ENCODE measurements around the gene TEX54. TPM values are rescaled to one million over a fixed set of nuclear protein-coding genes. Genes with fewer than 3 reads are reported as not detected.

TEX54 gene
- total RNA-seq, 1 donor from 2014 or later: not detected

DNA sequence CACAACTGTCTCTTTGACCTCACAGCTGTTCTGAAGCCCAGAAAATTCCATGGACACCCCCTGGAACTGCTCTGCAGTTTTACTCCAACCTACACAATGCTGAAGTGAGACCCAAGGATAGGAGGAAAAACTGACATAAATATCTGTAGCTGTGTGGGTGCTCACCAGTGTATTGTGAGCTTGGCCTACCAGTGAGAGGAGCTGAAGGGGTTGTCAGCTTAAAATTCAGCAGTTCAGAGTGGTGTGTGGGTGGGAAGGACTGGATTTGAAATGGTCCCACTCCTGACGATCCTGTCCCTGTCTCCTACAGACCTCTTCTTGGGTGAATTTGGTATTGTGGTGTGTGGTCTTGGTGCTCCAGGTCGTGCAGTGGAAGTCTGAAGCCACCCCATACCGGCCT lies 43.1 kb downstream of the TEX54 start:
- Histone ChIP-seq H3K36me3 (ENCODE audit: control insufficient read depth in 3 of 3, insufficient read depth in 3 of 3, low read length in 3 of 3) (peaks cover 31 to 38% (median 34%) of the 10 kb centered on the region in 3 donors), H3K9ac (ENCODE audit: low read depth in 1 of 3, low read length in 3 of 3) (no peak overlapping the region), H3K4me3 (ENCODE audit: low read length in 3 of 3) (no peak overlapping the region), H3K4me1 (ENCODE audit: control insufficient read depth in 3 of 3, insufficient read depth in 3 of 3, low read length in 3 of 3) (peaks cover 38 to 64% (median 44%) of the 10 kb centered on the region in 3 donors), H3K27ac (ENCODE audit: low read depth, low read length) (no peak overlapping the region), H3K9me3 (ENCODE audit: control insufficient read depth in 3 of 3, low read length in 3 of 3) (no peaks in the 10 kb centered on the region), H3K27me3 (ENCODE audit: control insufficient read depth in 3 of 3, insufficient read depth in 3 of 3, low read length in 3 of 3) (no peaks in the 10 kb centered on the region)

DNA sequence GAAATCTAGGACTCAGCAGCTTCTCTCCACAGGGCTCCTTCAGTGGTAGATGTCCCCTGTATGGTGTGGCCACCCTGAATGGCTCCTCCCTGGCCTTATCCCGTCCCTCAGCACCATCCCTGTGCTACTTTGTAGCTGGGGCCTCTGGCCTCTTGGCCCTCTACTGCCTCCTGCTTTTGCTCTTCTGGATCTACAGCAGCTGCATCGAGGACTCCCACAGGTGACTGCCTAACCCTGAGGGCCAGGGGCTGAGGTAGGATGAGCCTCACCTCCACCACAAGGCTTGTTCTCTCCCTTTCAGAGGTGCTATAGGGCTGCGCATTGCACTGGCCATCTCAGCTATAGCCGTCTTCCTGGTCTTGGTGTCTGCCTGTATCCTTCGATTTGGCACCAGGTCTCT lies 43.6 kb downstream of the TEX54 start:
- Histone ChIP-seq H3K4me3 (ENCODE audit: low read length in 3 of 3) (peak overlapping the region in 2 of 3 donors; percentile 13 to 15), H3K9ac (ENCODE audit: low read depth in 1 of 3, low read length in 3 of 3) (peak overlapping the region in 1 of 3 donors; percentile 45), H3K27me3 (ENCODE audit: control insufficient read depth in 3 of 3, insufficient read depth in 3 of 3, low read length in 3 of 3) (no peaks in the 10 kb centered on the region), H3K36me3 (ENCODE audit: control insufficient read depth in 3 of 3, insufficient read depth in 3 of 3, low read length in 3 of 3) (peaks cover 25 to 32% (median 29%) of the 10 kb centered on the region in 3 donors), H3K9me3 (ENCODE audit: control insufficient read depth in 3 of 3, low read length in 3 of 3) (no peaks in the 10 kb centered on the region), H3K27ac (ENCODE audit: low read depth, low read length) (no peak overlapping the region), H3K4me1 (ENCODE audit: control insufficient read depth in 3 of 3, insufficient read depth in 3 of 3, low read length in 3 of 3) (peaks cover 38 to 64% (median 44%) of the 10 kb centered on the region in 3 donors)

DNA sequence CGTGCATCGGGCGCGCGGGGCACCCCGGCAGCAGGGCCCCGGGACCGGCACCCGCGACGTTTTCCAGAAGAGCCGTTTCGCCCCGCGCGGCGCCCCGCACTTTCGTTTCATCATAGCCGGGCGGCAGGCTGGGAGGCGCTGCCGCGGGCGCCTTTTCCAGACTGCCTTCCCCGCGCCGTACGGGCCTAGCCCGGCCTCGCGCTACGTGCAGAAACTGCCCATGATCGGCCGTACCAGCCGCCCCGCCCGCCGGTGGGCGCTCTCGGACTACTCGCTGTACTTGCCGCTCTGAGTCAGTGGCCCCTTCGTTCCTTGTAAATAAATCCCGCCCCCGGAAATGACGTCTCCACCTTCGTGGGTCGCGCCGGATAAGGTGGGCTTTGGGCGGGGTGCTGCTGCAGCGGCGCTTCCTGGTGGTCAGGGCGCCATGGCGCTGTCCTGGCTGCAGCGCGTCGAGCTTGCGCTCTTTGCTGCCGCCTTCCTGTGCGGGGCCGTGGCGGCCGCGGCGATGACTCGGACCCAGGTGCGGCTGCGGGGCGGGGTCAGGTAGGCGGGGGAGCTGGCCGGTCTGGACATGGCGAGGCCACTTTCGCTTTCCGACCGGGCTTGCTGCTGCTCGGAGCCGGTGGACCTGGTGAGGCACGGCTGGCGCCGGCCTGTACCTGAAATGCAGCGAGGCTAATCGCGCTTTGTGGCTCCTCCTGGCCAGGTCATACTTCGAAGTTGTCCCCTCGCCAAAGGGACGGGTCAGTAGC lies 45.5 kb downstream of the TEX54 start, which contains the start of gene TMEM179B:
TSS of gene TMEM179B (plus strand) at position 398 of the 755 bp plus-strand sequence. CDS start at position 428, 30 bp downstream.
- H3K4me1 ChIP-seq (ENCODE audit: control insufficient read depth in 3 of 3, insufficient read depth in 3 of 3, low read length in 3 of 3): peaks cover 34 to 58% (median 38%) of the 10 kb centered on the region in 3 donors
- peak within 1 kb of the TSS; percentile 79 to 98 (median 92) for H3K4me3 ChIP-seq (ENCODE audit: low read length in 3 of 3)
- H3K27ac ChIP-seq (ENCODE audit: low read depth, low read length): peak within 1 kb of the TSS; percentile 93
- H3K9ac ChIP-seq (ENCODE audit: low read depth in 1 of 3, low read length in 3 of 3): peak within 1 kb of the TSS; percentile 70 to 97 (median 95)
- no peaks in the 10 kb centered on the region for H3K9me3 ChIP-seq (ENCODE audit: control insufficient read depth in 3 of 3, low read length in 3 of 3)
- no peaks in the 10 kb centered on the region for H3K27me3 ChIP-seq (ENCODE audit: control insufficient read depth in 3 of 3, insufficient read depth in 3 of 3, low read length in 3 of 3)
- peaks cover 23 to 30% (median 29%) of the 10 kb centered on the region in 3 donors for H3K36me3 ChIP-seq (ENCODE audit: control insufficient read depth in 3 of 3, insufficient read depth in 3 of 3, low read length in 3 of 3)

DNA sequence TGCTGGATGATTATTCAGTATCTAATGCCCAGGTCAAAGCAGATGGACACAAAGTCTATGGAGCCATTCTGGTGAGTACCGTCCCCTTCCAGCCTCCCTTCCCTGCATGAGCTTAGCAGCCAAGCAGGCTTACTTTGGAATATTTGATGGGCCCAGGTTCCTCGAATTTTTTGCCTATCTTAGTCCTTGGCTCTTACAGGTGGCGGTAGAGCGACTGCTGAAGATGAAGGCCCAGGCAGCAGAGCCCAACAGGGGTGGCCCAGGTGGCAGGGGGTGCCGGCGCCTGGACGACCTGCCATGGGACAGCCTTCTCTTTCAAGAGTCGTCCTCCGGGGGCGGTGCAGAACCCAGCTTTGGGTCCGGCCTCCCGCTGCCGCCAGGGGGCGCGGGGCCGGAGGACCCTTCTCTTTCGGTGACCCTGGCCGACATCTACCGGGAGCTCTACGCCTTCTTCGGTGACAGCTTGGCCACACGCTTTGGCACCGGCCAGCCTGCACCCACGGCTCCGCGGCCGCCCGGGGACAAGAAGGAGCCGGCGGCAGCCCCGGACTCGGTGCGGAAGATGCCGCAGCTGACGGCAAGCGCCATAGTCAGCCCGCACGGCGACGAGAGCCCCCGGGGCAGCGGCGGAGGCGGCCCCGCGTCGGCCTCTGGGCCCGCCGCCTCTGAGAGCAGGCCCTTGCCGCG lies 46.2 kb downstream of the TEX54 start:
- Histone ChIP-seq H3K4me3 (ENCODE audit: low read length in 3 of 3) (peak overlapping the region; percentile 79 to 98 (median 92)), H3K36me3 (ENCODE audit: control insufficient read depth in 3 of 3, insufficient read depth in 3 of 3, low read length in 3 of 3) (peaks cover 27 to 34% (median 32%) of the 10 kb centered on the region in 3 donors), H3K9me3 (ENCODE audit: control insufficient read depth in 3 of 3, low read length in 3 of 3) (no peaks in the 10 kb centered on the region), H3K27me3 (ENCODE audit: control insufficient read depth in 3 of 3, insufficient read depth in 3 of 3, low read length in 3 of 3) (no peaks in the 10 kb centered on the region), H3K9ac (ENCODE audit: low read depth in 1 of 3, low read length in 3 of 3) (peak overlapping the region; percentile 70 to 97 (median 95)), H3K4me1 (ENCODE audit: control insufficient read depth in 3 of 3, insufficient read depth in 3 of 3, low read length in 3 of 3) (peaks cover 30 to 53% (median 33%) of the 10 kb centered on the region in 3 donors), H3K27ac (ENCODE audit: low read depth, low read length) (peak overlapping the region; percentile 93)

DNA sequence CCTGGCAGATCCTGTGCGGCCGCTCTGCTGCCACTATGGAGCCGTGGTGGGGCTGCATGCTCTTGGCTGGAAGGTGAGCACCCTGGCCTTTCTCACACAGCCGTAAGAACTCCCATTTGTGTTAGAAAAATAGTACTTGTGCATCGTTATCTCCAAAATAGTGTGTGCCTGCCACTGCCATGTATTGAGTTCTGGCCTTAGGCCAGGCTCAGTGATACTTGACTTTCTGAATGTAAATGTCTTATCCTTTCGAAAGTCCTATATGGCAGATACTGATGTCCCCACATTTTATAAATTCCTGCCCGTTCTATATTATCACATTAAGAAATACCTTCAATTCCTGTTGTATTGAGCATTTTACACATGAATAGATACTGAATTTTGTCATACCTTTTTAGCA lies 49.9 kb downstream of the TEX54 start:
- H3K27ac ChIP-seq (ENCODE audit: low read depth, low read length): no peak overlapping the region
- H3K9me3 ChIP-seq (ENCODE audit: control insufficient read depth in 3 of 3, low read length in 3 of 3): no peaks in the 10 kb centered on the region
- peaks cover 9 to 18% (median 10%) of the 10 kb centered on the region in 3 donors for H3K4me1 ChIP-seq (ENCODE audit: control insufficient read depth in 3 of 3, insufficient read depth in 3 of 3, low read length in 3 of 3)
- no peak overlapping the region for H3K4me3 ChIP-seq (ENCODE audit: low read length in 3 of 3)
- no peaks in the 10 kb centered on the region for H3K27me3 ChIP-seq (ENCODE audit: control insufficient read depth in 3 of 3, insufficient read depth in 3 of 3, low read length in 3 of 3)
- H3K9ac ChIP-seq (ENCODE audit: low read depth in 1 of 3, low read length in 3 of 3): no peak overlapping the region
- peaks cover 23 to 29% (median 26%) of the 10 kb centered on the region in 3 donors for H3K36me3 ChIP-seq (ENCODE audit: control insufficient read depth in 3 of 3, insufficient read depth in 3 of 3, low read length in 3 of 3)

Small RNA genes lying within 50 kb of the gene (small RNA-seq; reads per million reads assigned to genes)
- gene MIR6514: 0.49 reads per million, percentile 60 among the genes with 10 or more reads in this experiment
- gene RF00099: not detected
- gene RNU6-118P: not detected
- gene SNORD22: not detected
- not detected for gene SNORD26
- not detected for gene SNORD27
- gene SNORD28: not detected
- 213 reads per million, percentile 97 among the genes with 10 or more reads in this experiment for gene SNORD30

Other genes starting within 250 kb of the TEX54 start
- gene TUT1, start 241.3 kb downstream of the TEX54 start, total RNA-seq: 4.2 TPM
- 63.7 TPM for gene MTA2, start 231.0 kb downstream of the TEX54 start, total RNA-seq
- 7.3 TPM for gene EML3, start 220.1 kb downstream of the TEX54 start, total RNA-seq
- gene ROM1, start 219.6 kb downstream of the TEX54 start, total RNA-seq: 1.6 TPM
- gene B3GAT3, start 210.9 kb downstream of the TEX54 start, total RNA-seq: 8.4 TPM
- gene GANAB, start 186.2 kb downstream of the TEX54 start, total RNA-seq: 99.7 TPM
- gene INTS5, start 179.5 kb downstream of the TEX54 start, total RNA-seq: 15.1 TPM
- gene C11orf98, start 167.6 kb downstream of the TEX54 start, total RNA-seq: 22.4 TPM
- gene CSKMT, start 167.5 kb downstream of the TEX54 start, total RNA-seq: 4.7 TPM
- 4.7 TPM for gene UQCC3, start 161.2 kb downstream of the TEX54 start, total RNA-seq
- 1.0 TPM for gene LBHD1, start 160.6 kb downstream of the TEX54 start, total RNA-seq
- gene UBXN1, start 153.8 kb downstream of the TEX54 start, total RNA-seq: 106 TPM
- 9.9 TPM for gene LRRN4CL, start 143.3 kb downstream of the TEX54 start, total RNA-seq
- 19.8 TPM for gene BSCL2, start 125.4 kb downstream of the TEX54 start, total RNA-seq
- gene GNG3, start 125.2 kb downstream of the TEX54 start, total RNA-seq: not detected
- 18.8 TPM for gene HNRNPUL2, start 105.4 kb downstream of the TEX54 start, total RNA-seq
- 25.6 TPM for gene TTC9C, start 104.4 kb downstream of the TEX54 start, total RNA-seq
- 11.5 TPM for gene ZBTB3, start 78.7 kb downstream of the TEX54 start, total RNA-seq
- 50.1 TPM for gene POLR2G, start 71.3 kb downstream of the TEX54 start, total RNA-seq
- 11.5 TPM for gene TAF6L, start 61.4 kb downstream of the TEX54 start, total RNA-seq
- 16.2 TPM for gene TMEM179B, start 45.4 kb downstream of the TEX54 start, total RNA-seq
- gene TMEM223, start 40.8 kb downstream of the TEX54 start, total RNA-seq: 20.9 TPM
- gene NXF1, start 27.4 kb downstream of the TEX54 start, total RNA-seq: 12.5 TPM
- 33.9 TPM for gene STX5, start 790 bp downstream of the TEX54 start, total RNA-seq
- gene WDR74, start 6.7 kb upstream of the TEX54 start, total RNA-seq: 65.8 TPM
- gene SLC3A2, start 48.1 kb upstream of the TEX54 start, total RNA-seq: 56.4 TPM
- gene CHRM1, start 88.5 kb upstream of the TEX54 start, total RNA-seq: not detected
- not detected for gene SLC22A6, start 152.1 kb upstream of the TEX54 start, total RNA-seq
- gene SLC22A8, start 183.0 kb upstream of the TEX54 start, total RNA-seq: not detected